GM19099 (cell line): ENCODE data around the gene CCSER2.

ENCODE experiments used
- POLR2A ChIP-seq: IDR thresholded peaks from 3 replicates; pipeline ENCODE4 v1.6.1; 2011; ENCODE audit warnings: low read depth; ENCODE audit not compliant: insufficient read length; ENCODE audit errors: extremely low read depth

Gene CCSER2

GRCh38 chr10:84328418-84329195 lies at the start of gene CCSER2:
CCSER2 (plus strand) TSS chr10:84328589; CDS start chr10:84371053, 42,464 bp downstream.
- TF ChIP-seq POLR2A: peak; percentile 75

GRCh38 chr10:84286695-84287094 lies 41.7 kb upstream of the CCSER2 start:
- no peak for TF ChIP-seq POLR2A

GRCh38 chr10:84288151-84288550 lies 40.2 kb upstream of the CCSER2 start:
- TF ChIP-seq POLR2A: no peak

- no peak for TF ChIP-seq POLR2A
These were observed 38.7 kb upstream of the CCSER2 start for GRCh38 chr10:84289521-84290200.

- no peak for TF ChIP-seq POLR2A
These were observed 38.2 kb upstream of the CCSER2 start for GRCh38 chr10:84290235-84290634.

GRCh38 chr10:84291384-84291783 lies 37.0 kb upstream of the CCSER2 start:
- no peak for TF ChIP-seq POLR2A

- TF ChIP-seq POLR2A: no peak
These were observed 35.9 kb upstream of the CCSER2 start for GRCh38 chr10:84292502-84292901.

GRCh38 chr10:84293171-84293570 lies 35.2 kb upstream of the CCSER2 start:
- TF ChIP-seq POLR2A: no peak

GRCh38 chr10:84293574-84294016 lies 34.8 kb upstream of the CCSER2 start:
- TF ChIP-seq POLR2A: no peak

- no peak for TF ChIP-seq POLR2A
These were observed 33.5 kb upstream of the CCSER2 start for GRCh38 chr10:84294766-84295447.

GRCh38 chr10:84296091-84296981 lies 32.1 kb upstream of the CCSER2 start:
- no peak for TF ChIP-seq POLR2A

GRCh38 chr10:84298057-84298456 lies 30.3 kb upstream of the CCSER2 start:
- no peak for TF ChIP-seq POLR2A

- no peak for TF ChIP-seq POLR2A
These were observed 26.2 kb upstream of the CCSER2 start for GRCh38 chr10:84302223-84302622.

- TF ChIP-seq POLR2A: no peak
These were observed 21.5 kb upstream of the CCSER2 start for GRCh38 chr10:84306751-84307384.
